Measurements from ENCODE around the gene POGZ.

Gene POGZ

DNA sequence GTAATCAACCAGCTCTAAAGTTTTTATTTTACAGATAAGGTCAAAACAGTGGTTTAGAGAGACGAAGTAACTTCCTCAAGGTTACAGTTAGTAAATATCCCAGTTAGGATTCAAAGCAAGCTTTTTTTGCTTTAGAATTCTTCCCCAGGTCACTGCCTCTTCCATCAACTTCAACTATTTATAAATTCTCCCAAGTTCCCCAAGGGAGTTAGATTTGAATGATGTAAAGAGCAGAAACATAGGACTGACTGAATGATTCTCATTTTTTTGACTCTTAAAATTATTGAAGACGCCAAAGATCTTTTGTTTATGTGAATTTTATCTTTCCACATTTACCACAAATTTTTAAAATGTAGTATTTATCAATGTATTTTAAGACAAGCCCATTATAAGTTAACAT, 4.1 kb downstream of the POGZ start:
- ATAC-seq = no peak
- TF ChIP-seq POU6F1 (CRISPR knock-in tag; IDR thresholded peaks at IDR 0.05; ENCODE audit: borderline replicate concordance, low read depth) (no peak), CSDC2 (CRISPR knock-in tag; IDR thresholded peaks at IDR 0.05) (no peak), ISL1 (CRISPR knock-in tag; IDR thresholded peaks at IDR 0.05) (no peak), CSRNP3 (CRISPR knock-in tag; IDR thresholded peaks at IDR 0.05) (no peak), TOX (CRISPR knock-in tag; IDR thresholded peaks at IDR 0.05; ENCODE audit: borderline replicate concordance) (no peak), ESRRG (CRISPR knock-in tag; IDR thresholded peaks at IDR 0.05) (no peak), GLIS3 (CRISPR knock-in tag; IDR thresholded peaks at IDR 0.05) (no peak), BACH2 (CRISPR knock-in tag; IDR thresholded peaks at IDR 0.05; ENCODE audit: borderline replicate concordance) (no peak), PPARA (CRISPR knock-in tag; IDR thresholded peaks at IDR 0.05; ENCODE audit: borderline replicate concordance) (no peak), PATZ1 (CRISPR knock-in tag; IDR thresholded peaks at IDR 0.05; ENCODE audit: borderline replicate concordance) (no peak), CREB5 (CRISPR knock-in tag; IDR thresholded peaks at IDR 0.05; ENCODE audit: low read depth) (no peak), SNAI2 (CRISPR knock-in tag; IDR thresholded peaks at IDR 0.05) (no peak)
- TF ChIP-seq, protein P1, sequence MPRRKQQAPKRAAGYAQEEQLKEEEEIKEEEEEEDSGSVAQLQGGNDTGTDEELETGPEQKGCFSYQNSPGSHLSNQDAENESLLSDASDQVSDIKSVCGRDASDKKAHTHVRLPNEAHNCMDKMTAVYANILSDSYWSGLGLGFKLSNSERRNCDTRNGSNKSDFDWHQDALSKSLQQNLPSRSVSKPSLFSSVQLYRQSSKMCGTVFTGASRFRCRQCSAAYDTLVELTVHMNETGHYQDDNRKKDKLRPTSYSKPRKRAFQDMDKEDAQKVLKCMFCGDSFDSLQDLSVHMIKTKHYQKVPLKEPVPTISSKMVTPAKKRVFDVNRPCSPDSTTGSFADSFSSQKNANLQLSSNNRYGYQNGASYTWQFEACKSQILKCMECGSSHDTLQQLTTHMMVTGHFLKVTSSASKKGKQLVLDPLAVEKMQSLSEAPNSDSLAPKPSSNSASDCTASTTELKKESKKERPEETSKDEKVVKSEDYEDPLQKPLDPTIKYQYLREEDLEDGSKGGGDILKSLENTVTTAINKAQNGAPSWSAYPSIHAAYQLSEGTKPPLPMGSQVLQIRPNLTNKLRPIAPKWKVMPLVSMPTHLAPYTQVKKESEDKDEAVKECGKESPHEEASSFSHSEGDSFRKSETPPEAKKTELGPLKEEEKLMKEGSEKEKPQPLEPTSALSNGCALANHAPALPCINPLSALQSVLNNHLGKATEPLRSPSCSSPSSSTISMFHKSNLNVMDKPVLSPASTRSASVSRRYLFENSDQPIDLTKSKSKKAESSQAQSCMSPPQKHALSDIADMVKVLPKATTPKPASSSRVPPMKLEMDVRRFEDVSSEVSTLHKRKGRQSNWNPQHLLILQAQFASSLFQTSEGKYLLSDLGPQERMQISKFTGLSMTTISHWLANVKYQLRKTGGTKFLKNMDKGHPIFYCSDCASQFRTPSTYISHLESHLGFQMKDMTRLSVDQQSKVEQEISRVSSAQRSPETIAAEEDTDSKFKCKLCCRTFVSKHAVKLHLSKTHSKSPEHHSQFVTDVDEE (CRISPR knock-in tag; IDR thresholded peaks at IDR 0.05) = no peak

- ATAC-seq = no peak
- TF ChIP-seq CREB5 (CRISPR knock-in tag; IDR thresholded peaks at IDR 0.05; ENCODE audit: low read depth) = no peak
- TF ChIP-seq GLIS3 (CRISPR knock-in tag; IDR thresholded peaks at IDR 0.05) = no peak
- TF ChIP-seq BACH2 (CRISPR knock-in tag; IDR thresholded peaks at IDR 0.05; ENCODE audit: borderline replicate concordance) = no peak
- no peak for TF ChIP-seq ZNF8 (CRISPR knock-in tag; IDR thresholded peaks at IDR 0.05)
- TF ChIP-seq POU6F1 (CRISPR knock-in tag; IDR thresholded peaks at IDR 0.05; ENCODE audit: borderline replicate concordance, low read depth) = no peak
- TF ChIP-seq ZNF565 (CRISPR knock-in tag; conservative IDR thresholded peaks at IDR 0.05; ENCODE audit: low read depth) = no peak
- TF ChIP-seq, protein P1 (CRISPR knock-in tag; IDR thresholded peaks at IDR 0.05) = no peak
Observed at GRCh38 chr1:151447696-151448095, 11.6 kb downstream of the POGZ start.

Measured in SK-N-SH treated with all-trans-retinoic acid at 6 μM for 48 hours (cell line).